Liver (tissue), 3 donors: Measurements from ENCODE around the gene MED17.

ENCODE experiments used
- EGR1 ChIP-seq, 2 donors: IDR thresholded peaks; 2 replicates each; pipeline ENCODE4 v1.6.1; 2016 to 2018; ENCODE audit warnings: antibody characterized with exemption in 2 of 2, low read depth in 2 of 2
- FOXA2 ChIP-seq: IDR thresholded peaks from 2 replicates; pipeline ENCODE4 v1.6.1; 2016; ENCODE audit warnings: antibody characterized with exemption
- GABPA ChIP-seq, 2 donors: IDR thresholded peaks in 1 of 2; conservative IDR thresholded peaks in 1 of 2; 2 replicates each; pipeline ENCODE4 v1.6.1; 2016; ENCODE audit warnings: antibody characterized with exemption in 2 of 2, mild to moderate bottlenecking in 1 of 2, moderate library complexity in 1 of 2
- JUND ChIP-seq, 2 donors: IDR thresholded peaks; 2 replicates each; pipeline ENCODE4 v1.6.1; 2016; ENCODE audit warnings: antibody characterized with exemption in 2 of 2
- NR2F2 ChIP-seq: IDR thresholded peaks from 2 replicates; pipeline ENCODE4 v1.6.1; 2016; ENCODE audit warnings: antibody characterized with exemption
- RAD21 ChIP-seq, 2 donors: IDR thresholded peaks; 2 replicates each; pipeline ENCODE4 v1.6.1; 2016; ENCODE audit warnings: antibody characterized with exemption in 2 of 2, mild to moderate bottlenecking in 2 of 2
- RXRA ChIP-seq, 2 donors: IDR thresholded peaks; 2 replicates each; pipeline ENCODE4 v1.6.1; 2017 to 2018; ENCODE audit warnings: antibody characterized with exemption in 2 of 2, mild to moderate bottlenecking in 1 of 2
- SP1 ChIP-seq: IDR thresholded peaks from 2 replicates; pipeline ENCODE4 v1.6.1; 2018; ENCODE audit warnings: antibody characterized with exemption, mild to moderate bottlenecking
- TAF1 ChIP-seq: conservative IDR thresholded peaks from 2 replicates; pipeline ENCODE4 v1.6.1; 2016; ENCODE audit warnings: antibody characterized with exemption, mild to moderate bottlenecking
- YY1 ChIP-seq: IDR thresholded peaks from 2 replicates; pipeline ENCODE4 v1.6.1; 2016; ENCODE audit warnings: antibody characterized with exemption, mild to moderate bottlenecking
- TF ChIP-seq, protein P1 (sequence below): fragments of 150-350 bp; IDR thresholded peaks from 2 replicates; pipeline ENCODE4 v1.5.1; 2017; ENCODE audit warnings: improper control_type of control experiment, low read depth, low read length; ENCODE audit not compliant: missing input control
- TF ChIP-seq, protein P2 (sequence below): IDR thresholded peaks from 2 replicates; pipeline ENCODE4 v1.6.1; 2016; ENCODE audit warnings: antibody characterized with exemption, mild to moderate bottlenecking
- TF ChIP-seq, protein P3 (sequence below): IDR thresholded peaks from 2 replicates; pipeline ENCODE4 v1.6.1; 2016; ENCODE audit warnings: antibody characterized with exemption
- TF ChIP-seq, protein P4 (sequence below): IDR thresholded peaks from 2 replicates; pipeline ENCODE4 v1.6.1; 2016; ENCODE audit warnings: antibody characterized with exemption
- donor health status: healthy.
- donor health status: healthy.

GRCh38 chr11:93861808-93862207, 77.7 kb downstream of the MED17 start:
- no peak for TF ChIP-seq GABPA (IDR thresholded peaks at IDR 0.05 in 1 of 2, conservative IDR thresholded peaks at IDR 0.05 in 1 of 2)
- TF ChIP-seq YY1, result no peak
- TF ChIP-seq, protein P1, sequence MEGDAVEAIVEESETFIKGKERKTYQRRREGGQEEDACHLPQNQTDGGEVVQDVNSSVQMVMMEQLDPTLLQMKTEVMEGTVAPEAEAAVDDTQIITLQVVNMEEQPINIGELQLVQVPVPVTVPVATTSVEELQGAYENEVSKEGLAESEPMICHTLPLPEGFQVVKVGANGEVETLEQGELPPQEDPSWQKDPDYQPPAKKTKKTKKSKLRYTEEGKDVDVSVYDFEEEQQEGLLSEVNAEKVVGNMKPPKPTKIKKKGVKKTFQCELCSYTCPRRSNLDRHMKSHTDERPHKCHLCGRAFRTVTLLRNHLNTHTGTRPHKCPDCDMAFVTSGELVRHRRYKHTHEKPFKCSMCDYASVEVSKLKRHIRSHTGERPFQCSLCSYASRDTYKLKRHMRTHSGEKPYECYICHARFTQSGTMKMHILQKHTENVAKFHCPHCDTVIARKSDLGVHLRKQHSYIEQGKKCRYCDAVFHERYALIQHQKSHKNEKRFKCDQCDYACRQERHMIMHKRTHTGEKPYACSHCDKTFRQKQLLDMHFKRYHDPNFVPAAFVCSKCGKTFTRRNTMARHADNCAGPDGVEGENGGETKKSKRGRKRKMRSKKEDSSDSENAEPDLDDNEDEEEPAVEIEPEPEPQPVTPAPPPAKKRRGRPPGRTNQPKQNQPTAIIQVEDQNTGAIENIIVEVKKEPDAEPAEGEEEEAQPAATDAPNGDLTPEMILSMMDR, result no peak
- TF ChIP-seq RXRA (IDR thresholded peaks at IDR 0.05), result no peak
- TF ChIP-seq EGR1 (IDR thresholded peaks at IDR 0.05; ENCODE audit: low read depth in 2 of 2), result no peak
- TF ChIP-seq, protein P2, sequence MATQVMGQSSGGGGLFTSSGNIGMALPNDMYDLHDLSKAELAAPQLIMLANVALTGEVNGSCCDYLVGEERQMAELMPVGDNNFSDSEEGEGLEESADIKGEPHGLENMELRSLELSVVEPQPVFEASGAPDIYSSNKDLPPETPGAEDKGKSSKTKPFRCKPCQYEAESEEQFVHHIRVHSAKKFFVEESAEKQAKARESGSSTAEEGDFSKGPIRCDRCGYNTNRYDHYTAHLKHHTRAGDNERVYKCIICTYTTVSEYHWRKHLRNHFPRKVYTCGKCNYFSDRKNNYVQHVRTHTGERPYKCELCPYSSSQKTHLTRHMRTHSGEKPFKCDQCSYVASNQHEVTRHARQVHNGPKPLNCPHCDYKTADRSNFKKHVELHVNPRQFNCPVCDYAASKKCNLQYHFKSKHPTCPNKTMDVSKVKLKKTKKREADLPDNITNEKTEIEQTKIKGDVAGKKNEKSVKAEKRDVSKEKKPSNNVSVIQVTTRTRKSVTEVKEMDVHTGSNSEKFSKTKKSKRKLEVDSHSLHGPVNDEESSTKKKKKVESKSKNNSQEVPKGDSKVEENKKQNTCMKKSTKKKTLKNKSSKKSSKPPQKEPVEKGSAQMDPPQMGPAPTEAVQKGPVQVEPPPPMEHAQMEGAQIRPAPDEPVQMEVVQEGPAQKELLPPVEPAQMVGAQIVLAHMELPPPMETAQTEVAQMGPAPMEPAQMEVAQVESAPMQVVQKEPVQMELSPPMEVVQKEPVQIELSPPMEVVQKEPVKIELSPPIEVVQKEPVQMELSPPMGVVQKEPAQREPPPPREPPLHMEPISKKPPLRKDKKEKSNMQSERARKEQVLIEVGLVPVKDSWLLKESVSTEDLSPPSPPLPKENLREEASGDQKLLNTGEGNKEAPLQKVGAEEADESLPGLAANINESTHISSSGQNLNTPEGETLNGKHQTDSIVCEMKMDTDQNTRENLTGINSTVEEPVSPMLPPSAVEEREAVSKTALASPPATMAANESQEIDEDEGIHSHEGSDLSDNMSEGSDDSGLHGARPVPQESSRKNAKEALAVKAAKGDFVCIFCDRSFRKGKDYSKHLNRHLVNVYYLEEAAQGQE, result no peak
- TF ChIP-seq TAF1, result no peak
- TF ChIP-seq FOXA2, result no peak
- no peak for TF ChIP-seq JUND (IDR thresholded peaks at IDR 0.05)
- no peak for TF ChIP-seq SP1
- TF ChIP-seq RAD21 (IDR thresholded peaks at IDR 0.05), result no peak
- TF ChIP-seq, protein P3, sequence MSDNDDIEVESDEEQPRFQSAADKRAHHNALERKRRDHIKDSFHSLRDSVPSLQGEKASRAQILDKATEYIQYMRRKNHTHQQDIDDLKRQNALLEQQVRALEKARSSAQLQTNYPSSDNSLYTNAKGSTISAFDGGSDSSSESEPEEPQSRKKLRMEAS, result no peak
- TF ChIP-seq NR2F2, result no peak
- TF ChIP-seq, protein P4, sequence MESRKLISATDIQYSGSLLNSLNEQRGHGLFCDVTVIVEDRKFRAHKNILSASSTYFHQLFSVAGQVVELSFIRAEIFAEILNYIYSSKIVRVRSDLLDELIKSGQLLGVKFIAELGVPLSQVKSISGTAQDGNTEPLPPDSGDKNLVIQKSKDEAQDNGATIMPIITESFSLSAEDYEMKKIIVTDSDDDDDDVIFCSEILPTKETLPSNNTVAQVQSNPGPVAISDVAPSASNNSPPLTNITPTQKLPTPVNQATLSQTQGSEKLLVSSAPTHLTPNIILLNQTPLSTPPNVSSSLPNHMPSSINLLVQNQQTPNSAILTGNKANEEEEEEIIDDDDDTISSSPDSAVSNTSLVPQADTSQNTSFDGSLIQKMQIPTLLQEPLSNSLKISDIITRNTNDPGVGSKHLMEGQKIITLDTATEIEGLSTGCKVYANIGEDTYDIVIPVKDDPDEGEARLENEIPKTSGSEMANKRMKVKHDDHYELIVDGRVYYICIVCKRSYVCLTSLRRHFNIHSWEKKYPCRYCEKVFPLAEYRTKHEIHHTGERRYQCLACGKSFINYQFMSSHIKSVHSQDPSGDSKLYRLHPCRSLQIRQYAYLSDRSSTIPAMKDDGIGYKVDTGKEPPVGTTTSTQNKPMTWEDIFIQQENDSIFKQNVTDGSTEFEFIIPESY, result no peak
